ENCODE results near the gene AQP10. TPM values are rescaled to one million over a fixed set of nuclear protein-coding genes. Genes with fewer than 3 reads are reported as not detected.

AQP10 gene
- total and polyA plus RNA-seq, 9 of the 15 experiments (the other 6 are each of a cell fraction or from before 2014, with no cell fraction given): 0.37 to 9.7 (median 1.9) TPM

DNA sequence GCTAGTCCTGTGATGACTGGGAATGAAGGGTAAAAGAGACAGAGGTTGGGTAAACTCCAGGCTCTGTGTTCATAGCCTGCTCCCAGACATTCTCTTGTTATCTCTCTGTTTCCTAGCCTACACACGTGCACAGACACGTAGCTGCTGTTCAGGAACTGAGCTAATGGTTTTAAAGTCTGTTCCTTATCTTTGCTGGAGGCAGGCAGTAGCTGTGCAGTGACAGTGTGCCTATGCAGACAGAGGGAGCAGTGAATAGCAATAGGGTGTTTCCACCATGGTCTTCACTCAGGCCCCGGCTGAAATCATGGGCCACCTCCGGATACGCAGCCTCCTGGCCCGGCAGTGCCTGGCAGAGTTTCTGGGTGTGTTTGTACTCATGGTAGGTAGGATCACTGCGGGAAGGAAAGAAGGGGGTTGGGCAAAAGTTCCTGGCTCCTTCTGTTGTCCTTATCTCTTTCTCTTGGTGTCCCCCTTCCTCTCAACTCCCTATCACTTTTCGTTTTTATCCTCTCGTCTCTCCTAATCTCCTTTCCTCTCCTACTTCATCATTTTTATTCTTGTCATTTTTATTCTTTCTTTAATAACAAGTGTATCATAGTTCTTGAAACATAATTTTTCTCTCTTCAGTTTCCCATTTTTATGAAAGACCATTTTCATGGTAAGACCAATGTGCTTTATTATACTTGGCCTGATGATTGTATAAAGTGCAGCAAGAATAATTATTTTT lies at the start of gene AQP10 (continued):
- peak in 1 of 2 experiments; percentile 92; a peak in 1 of 3 replicates for TF ChIP-seq CBX3 (IDR thresholded peaks at IDR 0.05; ENCODE audit: borderline replicate concordance in 1 of 2, low read length in 2 of 2)
- no peak for TF ChIP-seq MECOM (CRISPR knock-in tag; IDR thresholded peaks at IDR 0.05)
- TF ChIP-seq TAF9B (IDR thresholded peaks at IDR 0.05; ENCODE audit: partially characterized antibody): peak; percentile 84
- TF ChIP-seq HNRNPK (IDR thresholded peaks at IDR 0.05; ENCODE audit: low read depth, low read length, poor library complexity, severe bottlenecking): no peak
- no peak for TF ChIP-seq ZBTB8A (IDR thresholded peaks at IDR 0.05; ENCODE audit: partially characterized antibody)
- TF ChIP-seq RFX7 (CRISPR knock-in tag; IDR thresholded peaks at IDR 0.05): no peak
- no peak for TF ChIP-seq NFYB (IDR thresholded peaks at IDR 0.05; ENCODE audit: extremely low read depth, insufficient read length)
- TF ChIP-seq NR4A1 (CRISPR knock-in tag; IDR thresholded peaks at IDR 0.05): no peak
- TF ChIP-seq NR4A1 (tag; IDR thresholded peaks at IDR 0.05): 0 out of 2 replicates have a peak, but pooled peaks have one; percentile 53
- TF ChIP-seq DIDO1 (tag; IDR thresholded peaks at IDR 0.05; ENCODE audit: low read depth): no peak
- TF ChIP-seq ZNF431 (CRISPR knock-in tag; IDR thresholded peaks at IDR 0.05): no peak
- TF ChIP-seq ZNF445 (CRISPR knock-in tag; IDR thresholded peaks at IDR 0.05; ENCODE audit: low read depth): no peak
- peak; percentile 48; the same call in 1 of the 2 replicates for TF ChIP-seq SPI1 (IDR thresholded peaks at IDR 0.05; ENCODE audit: borderline replicate concordance, low read depth, low read length)
- TF ChIP-seq EP300 (IDR thresholded peaks at IDR 0.05; ENCODE audit: low read length): peak; percentile 77
- no peak for TF ChIP-seq FOXK1 (CRISPR knock-in tag; IDR thresholded peaks at IDR 0.05; ENCODE audit: borderline replicate concordance)
- no peak for TF ChIP-seq UBTF (IDR thresholded peaks at IDR 0.05; ENCODE audit: borderline replicate concordance in 1 of 2, low read depth in 2 of 2, low read length in 2 of 2)
- TF ChIP-seq, protein P1, sequence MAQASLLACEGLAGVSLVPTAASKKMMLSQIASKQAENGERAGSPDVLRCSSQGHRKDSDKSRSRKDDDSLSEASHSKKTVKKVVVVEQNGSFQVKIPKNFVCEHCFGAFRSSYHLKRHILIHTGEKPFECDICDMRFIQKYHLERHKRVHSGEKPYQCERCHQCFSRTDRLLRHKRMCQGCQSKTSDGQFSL (CRISPR knock-in tag; IDR thresholded peaks at IDR 0.05): no peak
- TF ChIP-seq, protein P1 (tag; IDR thresholded peaks at IDR 0.05): no peak
- no peak for TF ChIP-seq KDM2B (CRISPR knock-in tag; IDR thresholded peaks at IDR 0.05)
- TF ChIP-seq TEAD4 (IDR thresholded peaks at IDR 0.05; ENCODE audit: low read length): peak; percentile 86
- no peak for TF ChIP-seq TEAD4 (CRISPR knock-in tag; IDR thresholded peaks at IDR 0.05; ENCODE audit: borderline replicate concordance)
- no peak for TF ChIP-seq ZNF174 (CRISPR knock-in tag; IDR thresholded peaks at IDR 0.05)
- 0 out of 2 replicates have a peak, but pooled peaks have one; percentile 47 for TF ChIP-seq MEF2D (tag; conservative IDR thresholded peaks at IDR 0.05; ENCODE audit: low read depth)
